HG03159 (cell line): ENCODE data around the gene DACT1.

ENCODE experiments used
- ATAC-seq: cut with Tn5 transposase; IDR thresholded peaks from one replicate; pipeline ENCODE4 v1.9.1; 2021; ENCODE audit warnings: mild to moderate bottlenecking, moderate library complexity; ENCODE audit not compliant: unreplicated experiment

DACT1 gene

DNA sequence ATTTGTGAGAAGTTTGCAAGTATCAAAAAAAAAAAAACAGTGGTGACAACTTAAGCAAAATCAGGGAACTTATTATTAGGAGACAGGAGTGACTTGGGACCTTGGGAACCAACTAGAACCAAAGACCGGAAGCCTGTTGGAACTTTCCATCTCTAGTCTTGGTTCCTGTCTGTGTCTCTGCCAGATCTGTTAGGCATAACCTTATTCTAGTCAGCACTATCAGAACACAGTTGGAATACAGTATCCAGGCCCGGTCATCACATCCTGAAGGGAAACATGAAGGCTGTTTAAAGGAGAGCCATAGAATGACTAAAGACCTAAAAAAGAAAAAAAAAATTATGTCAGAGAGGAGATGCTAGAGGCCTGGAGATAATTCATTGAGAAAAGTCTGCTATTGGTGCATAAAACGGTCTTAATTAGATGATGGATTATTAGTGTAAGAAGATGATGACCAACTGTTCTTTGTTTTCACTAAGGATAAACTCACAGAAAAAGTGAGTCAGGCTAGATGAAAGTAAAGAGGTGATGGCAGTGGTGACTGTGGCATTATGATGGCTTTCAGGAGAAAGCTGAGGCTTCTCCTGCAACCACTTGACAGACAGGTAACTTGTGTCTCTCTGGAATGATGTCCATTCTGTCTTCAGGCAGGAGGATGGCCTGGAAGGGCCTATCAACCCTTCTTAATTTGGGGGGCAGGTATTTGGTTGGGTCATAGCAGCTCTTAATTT is 28.2 kb downstream of the DACT1 start:
- no peak for ATAC-seq

GRCh38 chr14:58666737-58667136 is 29.0 kb downstream of the DACT1 start:
- ATAC-seq: no peak

DNA sequence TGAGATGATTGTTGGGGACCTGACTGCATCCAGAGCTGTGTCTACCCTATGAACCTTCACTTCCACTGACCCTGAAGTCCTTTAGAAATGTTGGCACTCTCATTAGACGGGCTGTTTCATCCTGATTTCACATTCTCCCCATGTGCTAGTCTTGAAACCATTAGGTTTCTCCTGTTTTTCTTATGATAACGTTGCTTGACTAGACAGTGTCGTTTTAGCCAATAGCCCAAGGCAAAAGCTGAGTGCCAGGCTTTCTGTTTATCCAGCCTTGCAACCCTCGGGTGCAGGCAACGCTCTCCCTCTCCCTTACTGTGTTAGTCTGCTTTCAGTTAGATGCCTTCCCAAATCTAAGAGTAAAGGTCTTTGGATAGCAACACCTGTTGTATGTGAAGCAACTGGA is 30.1 kb downstream of the DACT1 start:
- ATAC-seq: no peak

- no peak for ATAC-seq
Measured at GRCh38 chr14:58668848-58669480, 31.2 kb downstream of the DACT1 start.

DNA sequence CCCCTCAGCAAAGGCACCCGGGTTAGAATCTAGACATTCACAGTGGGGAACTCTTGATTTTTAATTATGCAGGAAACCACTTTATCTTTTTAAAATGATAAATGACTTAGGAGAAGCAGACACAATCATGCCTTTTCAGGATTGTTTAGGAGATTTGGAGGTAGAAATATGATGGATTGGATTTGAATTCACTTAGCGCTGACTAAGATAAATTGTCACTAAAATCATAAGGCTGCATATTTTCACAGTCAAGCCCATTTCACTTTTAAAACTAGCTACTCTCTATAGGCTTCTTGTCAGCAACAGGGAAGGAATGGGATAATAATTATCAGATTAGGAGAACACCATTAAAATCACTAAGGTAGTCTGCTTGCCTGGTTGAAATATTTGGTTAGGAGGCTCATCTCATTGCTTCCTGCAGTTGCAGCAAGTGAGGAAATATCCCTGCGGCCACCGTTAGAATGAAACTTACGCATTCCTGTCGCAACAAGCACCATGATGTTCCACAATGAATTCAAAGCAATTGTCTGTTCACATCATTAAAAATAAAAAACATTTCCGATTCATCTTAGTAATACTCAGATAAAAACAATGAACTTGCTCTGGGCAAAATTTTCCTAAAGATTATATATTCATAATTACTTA is 31.9 kb downstream of the DACT1 start:
- no peak for ATAC-seq

DNA sequence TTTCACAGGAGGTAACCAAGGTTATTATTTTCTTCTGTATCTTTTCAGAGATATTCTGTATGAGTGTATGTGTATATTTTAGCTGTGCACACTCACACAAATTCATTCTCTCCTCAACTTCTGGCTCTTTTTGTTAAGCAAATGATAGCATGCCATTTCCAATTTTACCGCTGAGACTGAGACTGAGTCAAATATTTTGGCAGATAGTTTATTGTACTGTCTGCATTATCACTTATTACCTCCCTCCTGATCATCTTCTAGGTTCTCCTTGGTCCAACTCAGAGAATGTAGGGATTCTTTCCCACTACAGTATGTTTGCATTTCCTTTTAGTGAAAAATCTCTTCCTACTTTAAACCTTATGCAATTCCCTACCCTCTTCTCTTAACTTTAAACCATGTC is 33.3 kb downstream of the DACT1 start:
- ATAC-seq: no peak

GRCh38 chr14:58671436-58671835 is 33.7 kb downstream of the DACT1 start:
- ATAC-seq: no peak

DNA sequence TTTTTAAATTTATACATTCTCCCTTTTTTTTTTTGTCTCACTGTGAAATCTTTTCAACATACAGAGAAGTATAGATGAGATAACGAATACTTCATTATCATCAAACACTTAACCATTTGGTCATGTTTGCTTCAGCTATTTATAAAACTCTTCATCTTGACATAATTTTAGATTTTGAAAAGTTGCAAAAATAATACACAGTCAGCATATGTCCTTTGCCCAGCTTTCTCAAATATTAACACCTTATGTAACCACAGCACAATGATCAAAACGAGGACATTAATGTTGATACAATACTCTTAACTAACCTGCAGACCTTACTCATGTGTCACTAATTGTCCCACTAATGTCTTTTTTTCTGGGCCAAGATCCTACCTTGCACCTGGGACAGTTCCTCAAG is 36.0 kb downstream of the DACT1 start:
- no peak for ATAC-seq

GRCh38 chr14:58677001-58677400 is 39.2 kb downstream of the DACT1 start:
- ATAC-seq: no peak

DNA sequence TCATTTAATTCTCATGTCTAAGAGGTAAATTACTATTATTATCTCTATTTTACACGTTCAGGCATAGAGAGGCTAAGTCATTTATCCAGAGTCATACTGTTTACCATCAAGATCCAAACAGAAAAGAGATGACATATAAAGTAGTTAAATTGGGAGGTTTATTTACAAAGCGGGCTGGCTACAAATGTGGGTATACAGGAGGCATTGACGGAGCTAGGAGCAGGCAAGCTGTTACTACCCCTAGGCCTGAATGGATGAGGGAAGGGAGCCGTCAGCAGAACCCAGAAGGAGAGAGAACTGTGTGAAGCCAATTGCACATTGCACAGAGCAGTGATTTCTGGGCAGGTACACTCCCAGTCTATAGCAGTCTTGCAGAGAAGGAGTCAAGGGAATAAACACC is 39.8 kb downstream of the DACT1 start:
- no peak for ATAC-seq

DNA sequence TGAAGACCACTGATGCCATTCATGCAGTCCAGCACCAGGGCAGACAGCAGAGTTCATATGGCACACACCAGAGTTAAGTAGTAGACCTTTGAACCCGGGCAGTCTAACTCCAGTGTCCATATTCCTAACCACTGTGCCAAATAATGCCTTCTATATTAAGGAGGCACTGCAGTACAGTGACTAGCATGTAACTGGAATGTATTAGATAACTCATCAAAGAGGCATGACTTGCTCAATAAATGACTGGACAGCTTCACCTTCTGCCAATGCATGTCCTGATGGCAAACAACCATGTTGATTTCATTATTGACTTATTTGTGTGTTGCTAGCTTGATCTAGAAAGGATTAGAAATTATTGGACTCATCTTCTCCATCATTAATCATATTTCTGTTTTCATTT is 40.2 kb downstream of the DACT1 start:
- no peak for ATAC-seq

GRCh38 chr14:58680698-58681097 is 42.9 kb downstream of the DACT1 start:
- ATAC-seq: no peak

DNA sequence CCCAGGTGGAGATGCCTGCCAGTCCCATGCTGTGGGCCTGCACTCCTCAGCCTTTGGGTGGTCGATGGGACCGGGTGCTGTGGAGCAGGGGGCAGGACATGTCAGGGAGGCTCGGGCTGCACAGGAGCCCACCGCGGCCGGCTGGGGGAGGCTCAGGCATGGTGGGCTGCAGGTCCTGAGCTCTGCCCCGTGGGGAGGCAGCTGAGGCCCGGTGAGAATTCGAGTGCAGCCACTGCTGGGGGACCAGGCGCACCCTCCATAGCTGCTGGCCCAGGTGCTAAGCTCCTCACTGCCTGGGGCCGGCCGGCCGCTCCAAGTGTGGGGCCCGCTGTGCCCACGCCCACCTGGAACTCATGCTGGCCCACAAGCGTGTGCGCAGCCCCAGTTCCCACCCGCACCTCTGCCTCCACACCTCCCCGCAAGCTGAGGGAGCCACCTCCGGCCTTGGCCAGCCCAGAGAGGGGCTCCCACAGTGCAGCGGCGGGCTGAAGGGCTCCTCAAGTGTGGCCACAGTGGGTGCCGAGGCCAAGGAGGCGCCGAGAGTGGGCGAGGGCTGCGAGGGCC is 49.6 kb downstream of the DACT1 start:
- ATAC-seq: no peak

DNA sequence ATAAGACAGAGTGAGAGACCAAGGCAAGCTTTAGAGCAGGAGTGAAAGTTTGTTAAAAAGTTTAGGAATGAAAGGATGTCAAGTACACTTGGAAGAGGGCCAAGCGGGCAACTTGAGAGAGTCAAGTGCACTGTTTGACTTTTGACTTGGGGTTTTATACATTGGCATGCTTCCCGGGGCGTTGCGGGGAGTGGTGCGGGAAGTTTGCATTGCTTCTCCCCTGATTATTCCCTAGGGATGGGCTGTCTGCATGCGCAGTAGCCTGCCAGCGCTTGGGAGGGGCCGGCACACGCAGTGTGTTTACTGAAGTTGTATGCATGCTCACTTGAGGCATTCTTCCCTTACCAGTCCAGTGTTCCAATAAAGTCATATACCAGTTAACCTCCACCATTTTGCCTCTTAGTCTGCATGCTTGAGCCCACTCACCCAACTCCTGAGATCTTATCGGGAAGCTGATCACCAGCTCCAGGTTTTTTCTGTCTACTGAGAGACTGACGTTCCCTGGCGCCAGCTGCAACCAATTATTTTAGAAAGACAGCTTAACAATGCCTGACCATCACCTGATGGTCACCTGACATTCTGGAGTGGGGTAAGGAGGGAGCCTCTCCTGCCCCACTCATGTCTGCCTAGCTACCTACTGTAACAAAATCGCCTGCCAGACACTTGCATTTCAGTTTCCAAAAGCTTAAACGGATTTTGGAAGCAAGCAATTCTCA is 53.2 kb downstream of the DACT1 start:
- no peak for ATAC-seq

- no peak for ATAC-seq
Measured at GRCh38 chr14:58693048-58693447, 55.3 kb downstream of the DACT1 start.

- ATAC-seq: no peak
Measured at GRCh38 chr14:58695514-58695913, 57.8 kb downstream of the DACT1 start.

DNA sequence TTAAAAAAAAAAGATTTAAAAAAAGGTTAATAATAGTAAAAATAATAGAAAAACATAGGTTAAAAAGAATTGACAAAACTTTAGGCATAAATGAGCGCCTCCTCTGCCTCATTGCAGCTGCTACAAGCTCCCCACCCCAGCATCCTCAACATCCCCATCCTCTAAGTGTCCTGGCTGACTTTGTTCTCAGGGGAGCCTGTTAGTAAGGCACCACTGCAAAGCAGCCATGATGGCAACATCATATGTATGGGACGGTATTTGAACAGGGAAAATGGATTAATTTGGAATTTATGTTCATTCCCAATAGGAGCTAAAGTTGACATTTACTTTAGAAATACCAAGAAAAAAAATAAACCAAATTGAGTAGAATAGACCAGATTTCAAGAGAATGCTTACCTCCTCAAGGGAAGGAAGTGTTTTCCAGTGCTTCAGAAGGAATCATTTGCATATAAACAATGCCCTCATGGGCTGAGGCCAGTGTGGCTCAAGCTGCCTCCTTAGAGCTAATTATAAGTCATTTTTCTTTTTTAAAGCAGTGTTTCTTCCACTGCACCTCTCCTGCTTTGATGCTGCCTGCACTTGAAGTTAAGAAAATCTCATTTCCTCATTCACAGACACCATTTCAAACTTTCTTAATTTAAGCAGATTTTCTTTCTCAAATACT is 59.6 kb downstream of the DACT1 start:
- ATAC-seq: no peak
